GM19099 (cell line): ENCODE data around the gene GAD2.

Experiments used
- POLR2A ChIP-seq: IDR thresholded peaks from 3 replicates; pipeline ENCODE4 v1.6.1; 2011; ENCODE audit warnings: low read depth; ENCODE audit not compliant: insufficient read length; ENCODE audit errors: extremely low read depth

The GAD2 gene

DNA sequence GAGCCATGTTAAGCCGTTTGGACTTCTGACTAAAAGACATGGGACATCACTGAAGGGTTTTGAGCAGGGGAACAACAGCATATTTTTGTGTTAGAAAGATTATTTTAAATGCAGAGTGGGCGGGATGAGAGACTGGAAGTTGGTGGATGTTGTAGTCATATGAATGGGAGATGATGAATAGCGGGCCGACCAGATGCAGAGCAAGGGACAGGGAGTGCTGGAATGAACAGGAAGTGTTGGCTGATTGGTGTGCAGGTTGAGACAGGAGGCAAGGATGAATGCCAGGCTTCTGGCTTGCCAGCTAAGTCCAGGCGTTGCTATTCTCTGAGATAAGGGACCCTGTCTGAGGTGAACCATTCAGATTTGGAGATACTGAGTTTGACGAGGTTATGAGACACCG is 38.0 kb downstream of the GAD2 start:
- no peak for TF ChIP-seq POLR2A

DNA sequence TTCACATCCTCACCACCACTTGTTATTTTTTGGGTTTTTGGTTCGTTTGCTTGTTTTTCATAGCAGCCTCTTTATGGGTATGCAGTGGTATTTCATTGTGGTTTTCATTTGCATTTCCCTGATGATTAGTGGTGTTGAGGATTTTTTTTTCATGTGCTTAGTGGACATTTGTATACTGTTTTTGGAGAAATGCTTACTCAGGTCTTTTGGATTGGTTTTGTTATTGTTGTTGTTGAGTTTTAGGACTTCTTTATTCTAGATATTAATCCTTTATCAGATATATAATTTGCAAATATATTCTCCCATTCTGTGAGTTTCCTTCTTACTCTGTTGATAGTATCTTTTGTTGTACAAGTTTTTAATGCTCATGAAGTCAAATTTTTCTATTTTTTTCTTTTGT is 42.8 kb downstream of the GAD2 start:
- TF ChIP-seq POLR2A, result no peak

DNA sequence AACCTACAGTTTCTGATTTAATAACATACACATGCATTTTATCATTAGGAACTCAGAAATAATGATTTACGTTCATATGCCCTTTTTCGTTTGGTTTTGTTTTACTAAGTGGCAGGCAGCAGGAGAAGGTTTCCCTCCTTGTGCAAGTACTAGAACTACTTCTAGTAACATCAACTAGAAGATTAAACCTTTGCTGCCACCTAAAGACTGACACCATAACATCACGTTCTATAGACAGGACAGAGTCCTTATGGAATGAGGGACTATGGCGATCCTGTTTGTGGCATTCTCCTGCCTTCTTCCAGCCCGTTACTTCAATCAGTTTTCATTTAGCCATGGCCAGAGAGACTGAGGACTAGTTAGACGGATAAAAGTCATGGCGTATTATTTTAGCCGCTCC is 53.2 kb downstream of the GAD2 start:
- no peak for TF ChIP-seq POLR2A

DNA sequence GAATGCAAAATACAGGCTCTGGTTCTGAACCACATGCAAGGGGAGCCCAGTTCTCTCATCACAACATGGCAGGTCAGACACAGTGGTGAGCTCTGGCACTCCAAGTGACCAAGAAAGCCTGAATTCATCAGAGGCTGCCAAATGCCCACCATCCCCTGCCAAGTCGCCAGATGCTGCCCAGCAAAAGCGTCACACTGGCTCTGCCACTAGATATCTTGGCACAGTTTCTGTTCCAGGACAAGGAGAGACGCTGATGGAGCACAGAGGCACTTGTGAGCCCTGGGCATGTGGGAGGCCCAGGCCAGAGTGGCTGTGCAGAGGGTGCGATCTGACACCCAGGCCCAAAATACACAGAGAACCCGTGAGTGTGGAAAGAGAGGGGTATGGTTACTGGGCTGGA is 57.8 kb downstream of the GAD2 start:
- TF ChIP-seq POLR2A, result no peak

DNA sequence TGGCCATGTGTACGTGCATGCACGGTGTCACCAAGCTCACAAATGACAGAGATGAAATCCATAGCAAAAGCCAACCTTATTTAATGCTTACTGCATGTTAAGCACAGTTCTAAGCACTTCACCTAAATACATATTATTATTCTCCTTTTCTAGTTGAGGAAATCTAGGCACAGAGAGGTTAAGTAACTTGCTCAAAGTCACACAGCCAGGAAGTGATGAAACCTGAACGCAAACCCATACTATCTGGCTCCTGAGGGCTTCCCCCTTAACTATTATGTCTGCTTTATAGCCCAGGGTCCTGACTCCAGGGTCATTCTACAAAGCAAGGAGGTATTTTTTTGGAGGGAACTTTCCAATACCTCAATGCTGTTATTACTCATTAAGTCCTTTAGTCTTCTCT is 61.7 kb downstream of the GAD2 start:
- TF ChIP-seq POLR2A, result no peak

DNA sequence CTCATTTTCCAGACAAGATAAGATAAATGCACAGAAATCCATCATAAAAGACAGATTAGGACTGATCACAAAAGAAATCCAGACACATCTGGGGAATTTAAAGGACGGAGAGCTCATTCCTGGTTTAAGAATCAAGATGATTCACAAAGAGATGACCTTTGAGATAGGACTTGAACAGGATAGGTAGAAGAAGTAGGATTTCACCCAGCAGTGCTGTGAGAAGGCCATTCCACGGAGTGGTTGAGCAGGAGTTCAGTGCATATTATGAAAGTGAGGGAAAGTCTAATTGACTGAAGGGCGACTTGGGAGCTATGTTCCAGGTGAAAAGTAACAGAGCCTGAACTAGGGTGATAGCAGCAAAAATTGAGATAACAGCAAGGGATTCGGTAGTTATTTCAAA is 73.7 kb downstream of the GAD2 start:
- no peak for TF ChIP-seq POLR2A

DNA sequence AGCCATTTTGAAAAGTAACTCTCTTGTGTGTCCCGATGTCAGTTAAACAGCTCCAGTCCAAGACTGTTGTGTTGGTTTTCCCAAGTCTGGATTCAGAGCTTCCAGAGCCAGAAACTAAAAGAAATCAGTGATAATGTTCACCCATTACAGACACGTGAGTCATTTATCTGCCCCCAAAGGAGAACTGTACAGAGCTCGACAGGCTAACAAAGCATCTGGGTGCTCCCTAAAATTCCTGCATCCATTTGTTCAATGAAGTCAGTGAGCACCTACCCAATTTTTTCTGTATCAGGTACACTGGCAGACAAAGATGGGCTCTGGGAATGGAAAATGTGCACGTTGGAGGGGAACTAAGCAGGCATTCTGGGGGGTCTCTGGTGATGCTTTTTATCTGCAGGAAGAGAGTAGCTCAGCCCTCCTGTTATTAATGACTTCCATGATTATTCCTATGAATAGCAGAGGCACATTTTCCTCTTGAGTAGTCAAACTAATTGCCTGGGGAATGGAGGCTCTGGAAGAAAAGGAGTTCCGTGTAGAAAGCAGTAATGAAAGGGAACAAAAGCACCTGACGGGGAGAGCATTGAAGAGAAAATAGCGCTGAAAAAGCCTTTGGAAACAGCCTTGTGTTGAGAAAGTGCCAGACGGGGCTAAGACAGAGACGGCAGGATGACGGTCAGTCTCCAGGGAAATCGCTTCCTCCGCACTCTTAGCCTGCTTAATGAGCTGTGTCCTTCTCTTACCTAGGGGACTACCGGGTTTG is 75.3 kb downstream of the GAD2 start:
- TF ChIP-seq POLR2A, result no peak

DNA sequence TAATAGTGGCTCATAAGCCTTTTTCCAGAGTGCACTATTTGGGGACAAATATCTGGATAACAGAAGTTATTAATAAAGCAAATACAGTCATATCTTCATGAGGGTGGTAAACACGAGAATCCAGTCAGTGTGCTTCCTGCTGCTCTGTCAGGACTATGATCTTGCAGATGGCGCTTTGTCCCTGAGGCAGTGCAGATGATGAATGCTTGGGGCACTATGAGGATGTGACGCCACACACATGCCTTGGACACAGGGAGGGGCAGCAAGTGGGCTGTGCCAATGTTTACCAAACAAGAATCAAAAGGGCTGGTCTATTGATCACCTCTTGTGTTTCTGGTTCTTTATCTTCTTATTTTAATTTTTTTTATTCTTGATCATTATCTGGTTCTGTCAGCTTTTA is 79.8 kb downstream of the GAD2 start:
- no peak for TF ChIP-seq POLR2A

DNA sequence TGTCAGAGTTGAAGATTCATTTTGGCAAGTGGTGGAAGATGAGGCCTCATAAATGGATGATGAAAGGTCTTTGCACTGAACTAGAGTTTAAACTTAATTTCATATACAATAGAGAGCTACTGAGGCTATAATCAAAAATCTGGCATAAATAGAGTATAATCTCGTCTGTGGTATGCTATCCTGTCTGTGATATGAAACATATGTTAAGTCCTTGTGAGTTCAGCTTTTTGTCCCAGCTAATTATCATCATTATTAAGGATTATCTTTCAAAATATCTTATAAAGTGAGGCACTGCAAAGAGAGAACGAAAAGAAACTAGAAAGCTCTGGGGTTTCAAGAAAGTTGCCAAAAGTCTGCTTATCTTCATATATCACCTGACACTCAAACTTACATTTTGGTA is 83.4 kb downstream of the GAD2 start:
- TF ChIP-seq POLR2A, result no peak

DNA sequence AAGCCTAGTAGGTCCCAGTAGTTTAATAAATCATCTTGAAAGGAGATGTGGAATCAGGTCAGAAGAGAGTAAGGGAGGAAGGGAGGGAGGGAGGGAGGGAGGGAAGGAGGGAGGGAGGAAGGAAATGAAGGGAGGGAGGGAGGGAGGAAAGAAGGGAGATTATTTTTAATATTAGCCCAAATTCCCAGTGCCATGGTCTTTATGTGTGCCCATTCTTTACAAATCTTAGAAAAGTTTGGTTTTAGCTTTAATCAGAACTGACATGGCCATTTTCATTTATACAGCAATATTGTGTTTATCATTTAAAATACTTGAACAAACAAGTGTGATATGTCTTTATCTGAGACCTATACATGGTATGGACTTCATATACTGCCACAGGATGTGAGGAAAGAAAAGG is 86.8 kb downstream of the GAD2 start:
- TF ChIP-seq POLR2A, result no peak

DNA sequence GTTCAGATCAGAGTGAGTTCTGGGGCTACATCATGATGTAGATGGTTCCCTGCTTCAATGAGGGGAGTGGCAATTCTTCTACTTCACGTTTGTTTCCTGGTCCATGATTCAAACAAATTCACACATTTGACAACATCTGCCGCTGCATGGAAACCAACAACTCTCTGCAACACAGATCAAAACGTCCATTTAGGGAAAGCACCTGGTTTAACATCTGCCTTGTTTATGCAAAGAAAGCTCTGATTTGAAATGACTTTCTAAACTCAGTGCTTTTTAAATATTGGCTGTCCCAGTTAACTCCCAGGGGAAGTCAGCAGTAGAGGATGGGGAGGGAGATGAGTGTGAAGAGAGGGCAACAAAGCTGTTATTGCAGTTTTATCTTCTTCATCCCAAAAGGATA is 93.8 kb downstream of the GAD2 start:
- TF ChIP-seq POLR2A, result no peak

DNA sequence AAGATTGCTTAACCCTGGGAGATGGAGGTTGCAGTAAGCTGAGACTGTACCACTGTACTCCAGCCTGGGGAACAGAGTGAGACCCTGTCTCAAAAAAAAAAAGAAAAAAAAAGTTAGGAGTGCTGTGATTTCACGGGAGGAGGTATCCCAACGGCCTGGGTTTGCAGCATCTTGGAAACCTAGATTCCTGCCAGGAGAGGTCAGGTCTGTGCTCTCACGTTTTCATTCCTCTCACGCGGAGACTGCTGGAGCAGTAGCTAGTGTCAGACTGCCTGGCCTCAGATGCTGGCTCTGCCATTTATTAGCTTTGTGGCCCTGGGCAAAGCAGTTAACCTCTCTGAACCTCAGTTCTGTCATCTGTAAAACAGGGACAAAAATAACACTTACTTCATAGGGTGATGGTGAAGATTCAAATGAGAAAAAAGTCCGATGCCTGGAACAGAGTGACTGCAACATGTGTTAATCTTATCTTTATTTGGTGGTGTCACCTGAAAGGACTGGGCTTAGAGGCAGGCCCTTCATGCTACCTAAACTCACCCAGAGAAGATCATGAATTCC is 94.9 kb downstream of the GAD2 start:
- no peak for TF ChIP-seq POLR2A

DNA sequence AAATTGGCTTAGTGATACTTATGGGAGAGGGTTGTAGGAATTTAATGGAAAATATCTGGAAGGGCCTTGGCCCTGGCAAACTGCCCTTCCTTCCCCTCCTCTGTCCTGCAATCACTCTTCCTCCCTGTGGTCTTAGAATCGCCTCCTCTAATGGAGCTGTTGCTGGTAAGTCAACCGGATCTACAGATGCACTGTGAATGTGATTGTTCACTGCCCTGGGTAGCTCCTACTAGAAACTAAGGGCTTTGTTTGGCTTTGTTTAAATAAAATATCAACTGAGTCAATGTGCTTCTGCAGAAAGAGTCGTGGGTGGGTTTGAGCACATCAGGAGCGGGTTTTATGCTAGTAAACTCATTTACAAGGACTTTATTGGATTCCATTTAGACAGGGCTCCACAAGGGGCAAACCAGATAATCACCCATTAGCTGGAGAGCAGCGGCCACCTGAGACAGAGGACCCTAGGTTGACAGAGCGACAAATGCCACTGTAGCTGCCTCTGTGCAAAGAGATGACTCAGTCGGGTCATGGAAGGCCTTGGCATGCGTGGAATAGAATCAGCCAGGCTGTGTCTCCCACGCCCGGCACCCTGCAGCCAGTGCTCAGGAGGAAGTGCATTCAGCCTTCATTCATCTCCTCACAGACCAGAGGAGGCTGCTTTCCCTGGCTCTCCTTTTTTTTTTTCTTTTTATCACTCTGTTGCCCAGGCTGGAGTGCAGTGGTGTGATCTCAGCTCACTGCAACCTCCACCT is 97.9 kb downstream of the GAD2 start:
- no peak for TF ChIP-seq POLR2A

DNA sequence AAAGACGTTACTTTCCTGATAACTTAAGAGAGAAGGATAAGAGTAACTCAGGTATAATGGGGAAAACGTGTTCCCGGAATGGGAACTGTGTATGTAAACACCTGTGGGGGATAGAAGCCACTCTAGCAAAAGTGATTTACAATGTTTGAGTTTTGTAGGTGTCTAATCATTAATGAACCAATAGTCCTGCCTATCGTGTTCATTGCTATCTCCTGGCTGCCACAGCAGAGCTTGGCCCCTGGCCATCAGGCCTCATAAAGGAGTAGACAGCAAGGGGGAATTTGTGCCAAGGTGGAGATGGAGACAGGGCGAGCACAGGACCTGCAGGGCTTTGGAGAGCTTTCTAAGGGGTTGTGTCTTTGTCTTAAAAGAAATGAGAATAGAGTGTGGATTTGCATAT is 102.1 kb downstream of the GAD2 start:
- TF ChIP-seq POLR2A, result no peak

DNA sequence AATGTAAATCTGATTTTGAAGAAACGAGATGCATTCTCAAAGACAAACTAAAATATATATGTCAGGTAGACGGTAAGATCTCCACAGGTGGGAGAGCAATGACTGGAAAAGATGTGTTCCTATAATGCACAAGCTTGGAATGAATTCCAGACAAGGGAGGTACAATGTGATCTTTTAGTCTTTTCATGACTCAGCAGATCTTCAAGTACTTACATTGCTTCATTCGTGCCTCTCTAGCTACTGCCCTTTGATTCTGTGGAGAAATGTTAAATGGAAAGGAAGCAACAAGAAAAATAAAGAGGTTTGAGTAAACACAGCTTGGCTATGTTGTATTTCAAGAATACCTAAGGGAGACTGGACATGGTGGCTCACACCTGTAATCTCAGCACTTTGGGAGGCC is 106.6 kb downstream of the GAD2 start:
- no peak for TF ChIP-seq POLR2A

DNA sequence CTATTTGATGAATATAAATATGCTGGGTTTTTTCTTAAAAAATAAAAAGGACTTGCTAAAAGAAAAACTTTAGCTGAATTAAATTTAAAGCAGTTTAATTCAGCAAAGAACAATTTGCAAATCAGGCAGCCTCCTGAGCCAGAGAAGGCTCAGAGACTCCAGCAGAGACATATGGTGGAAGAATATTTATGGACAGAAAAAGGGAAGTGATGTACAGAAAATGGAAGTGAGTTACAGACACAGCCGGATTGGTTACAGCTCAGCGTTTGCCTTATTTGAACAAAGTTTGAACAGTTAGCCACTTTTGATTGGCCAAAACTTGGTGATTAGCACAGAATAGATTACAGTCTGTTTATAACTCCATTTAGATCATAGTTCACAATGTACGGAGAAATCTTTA is 110.3 kb downstream of the GAD2 start:
- TF ChIP-seq POLR2A, result no peak
